K562 (cell line): ENCODE results near the gene NBPF11. TPM values are rescaled to one million over a fixed set of nuclear protein-coding genes. Genes with fewer than 3 reads are reported as not detected.
A peak's percentile ranks its signal among the peaks of the same experiment; 100 is the strongest.

Experiments used
- CAMTA2 ChIP-seq: fragments of 250-450 bp; sonication (Bioruptor Pico); conservative IDR thresholded peaks from 2 replicates; pipeline ENCODE4 v1.5.1; 2022
- CBFA2T2 ChIP-seq: fragments of 450-650 bp; conservative IDR thresholded peaks from 2 replicates; pipeline ENCODE4 v1.6.1; 2017; ENCODE audit warnings: mild to moderate bottlenecking
- CCAR2 ChIP-seq: fragments of 200-400 bp; formaldehyde crosslinking; IDR thresholded peaks from 2 replicates; pipeline ENCODE4 v1.6.1; 2017; ENCODE audit warnings: mild to moderate bottlenecking, low read depth, low read length
- DACH1 ChIP-seq: fragments of 450-650 bp; IDR thresholded peaks from 2 replicates; pipeline ENCODE4 v1.6.1; 2018; ENCODE audit not compliant: partially characterized antibody
- EHMT2 ChIP-seq: fragments of 450-650 bp; IDR thresholded peaks from 2 replicates; pipeline ENCODE4 v1.6.1; 2018; ENCODE audit warnings: antibody characterized with exemption
- GATAD2A ChIP-seq: fragments of 450-650 bp; IDR thresholded peaks from 2 replicates; pipeline ENCODE4 v1.6.1; 2017
- HDAC1 ChIP-seq, 2 experiments: fragments of 450-650 bp; IDR thresholded peaks; 2 replicates each; pipeline ENCODE4 v1.6.1; 2016 to 2017; ENCODE audit warnings: inconsistent platforms in 1 of 2, mild to moderate bottlenecking in 1 of 2, moderate library complexity in 1 of 2
- LARP7 ChIP-seq: fragments of 450-650 bp; IDR thresholded peaks from 2 replicates; pipeline ENCODE4 v1.6.1; 2016
- MEIS2 ChIP-seq: fragments of 450-650 bp; IDR thresholded peaks from 2 replicates; pipeline ENCODE4 v1.6.1; 2014; ENCODE audit warnings: mild to moderate bottlenecking; ENCODE audit not compliant: partially characterized antibody
- MTA2 ChIP-seq: fragments of 450-650 bp; IDR thresholded peaks from 2 replicates; pipeline ENCODE4 v1.6.1; 2016; ENCODE audit warnings: low read depth
- NFIC ChIP-seq: fragments of 450-650 bp; IDR thresholded peaks from 2 replicates; pipeline ENCODE4 v1.6.1; 2017; ENCODE audit warnings: mild to moderate bottlenecking, inconsistent platforms
- NR1H2 ChIP-seq: sonication (generic); formaldehyde crosslinking; IDR thresholded peaks from 2 replicates; pipeline ENCODE4 v1.4.0; 2020; ENCODE audit warnings: mild to moderate bottlenecking, missing genetic modification reagents
- RB1 ChIP-seq: fragments of 450-650 bp; IDR thresholded peaks from 2 replicates; pipeline ENCODE4 v1.6.1; 2017; ENCODE audit warnings: low read depth, mild to moderate bottlenecking
- RBM14 ChIP-seq: fragments of 200-400 bp; formaldehyde crosslinking; IDR thresholded peaks from 2 replicates; pipeline ENCODE4 v1.6.1; 2018; ENCODE audit warnings: low read depth, mild to moderate bottlenecking, low read length, moderate library complexity, borderline replicate concordance; ENCODE audit not compliant: insufficient read depth
- RUNX1 ChIP-seq: sonication (generic); IDR thresholded peaks from 2 replicates; pipeline ENCODE4 v1.6.1; 2016; ENCODE audit warnings: antibody characterized with exemption, low read depth
- TEAD2 ChIP-seq: fragments of 450-650 bp; IDR thresholded peaks from 2 replicates; pipeline ENCODE4 v1.6.1; 2016; ENCODE audit warnings: missing genetic modification characterization, control low read depth, missing compliant biosample characterization
- TEAD4 ChIP-seq, 2 experiments: sonication (generic) in 1 of 2; formaldehyde crosslinking in 1 of 2; IDR thresholded peaks; 2 replicates each; pipeline versions ENCODE4 v1.6.1 to v1.8.0; 2012 to 2022; ENCODE audit warnings: borderline replicate concordance in 1 of 2, inconsistent platforms in 1 of 2, low read length in 1 of 2, mild to moderate bottlenecking in 1 of 2, missing genetic modification reagents in 1 of 2
- ZC3H8 ChIP-seq: fragments of 450-650 bp; IDR thresholded peaks from 2 replicates; pipeline ENCODE4 v1.6.1; 2017
- ZNF431 ChIP-seq: sonication (generic); formaldehyde crosslinking; IDR thresholded peaks from 2 replicates; pipeline ENCODE4 v1.8.0; 2022; ENCODE audit warnings: mild to moderate bottlenecking, missing genetic modification reagents
- ZNF561 ChIP-seq: fragments of 450-650 bp; formaldehyde crosslinking; conservative IDR thresholded peaks from 2 replicates; pipeline ENCODE4 v1.4.0; 2020; ENCODE audit warnings: mild to moderate bottlenecking, moderate library complexity
- polyA plus RNA-seq, 8 experiments: library from polyadenylated mRNA; depleted of rRNA in 4 of 8; stranded (reverse) in 5 of 8; unstranded in 3 of 8; fragments of >200 nt; fragmentation: Nextera tagmentation in 2 of 8; fragmentation: Illumina TruSeq in 1 of 8; extraction: Ambion mirVana in 2 of 8; extraction: Trizol in 1 of 8; gene quantifications; 2 replicates each; pipeline versions ENCODE4 v1.2.1 to v1.2.3, GENCODE V29; 2011 to 2014; ENCODE audit warnings: inconsistent platforms in 1 of 8, missing spikeins in 1 of 8
- total RNA-seq, 7 experiments: library from RNA; depleted of rRNA in 6 of 7; stranded (reverse); fragments of >200 nt in 6 of 7; fragmentation: Illumina TruSeq in 2 of 7; extraction: Trizol in 2 of 7; gene quantifications; 2 replicates each; pipeline versions ENCODE4 v1.2.1 to v1.2.3, GENCODE V29; 2011 to 2021; ENCODE audit warnings: low replicate concordance in 1 of 7
- TF ChIP-seq, protein P1 (sequence below): fragments of 450-650 bp; IDR thresholded peaks from 2 replicates; pipeline ENCODE4 v1.6.1; 2016; ENCODE audit warnings: low read depth
- TF ChIP-seq, protein P2 (sequence below), 2 experiments: fragments of 250-450 bp in 1 of 2; fragments of 450-650 bp in 1 of 2; sonication (Bioruptor Pico) in 1 of 2; IDR thresholded peaks; 2 replicates each; pipeline versions ENCODE4 v1.6.1 to v1.8.0; 2016 to 2021; ENCODE audit warnings: mild to moderate bottlenecking in 2 of 2, moderate library complexity in 2 of 2, missing compliant biosample characterization in 1 of 2, missing genetic modification characterization in 1 of 2

Gene NBPF11
- total and polyA plus RNA-seq, 9 of the 15 experiments (the other 6 are each of a cell fraction or from before 2014, with no cell fraction given), result 2.8 to 17.0 (median 8.0) TPM

DNA sequence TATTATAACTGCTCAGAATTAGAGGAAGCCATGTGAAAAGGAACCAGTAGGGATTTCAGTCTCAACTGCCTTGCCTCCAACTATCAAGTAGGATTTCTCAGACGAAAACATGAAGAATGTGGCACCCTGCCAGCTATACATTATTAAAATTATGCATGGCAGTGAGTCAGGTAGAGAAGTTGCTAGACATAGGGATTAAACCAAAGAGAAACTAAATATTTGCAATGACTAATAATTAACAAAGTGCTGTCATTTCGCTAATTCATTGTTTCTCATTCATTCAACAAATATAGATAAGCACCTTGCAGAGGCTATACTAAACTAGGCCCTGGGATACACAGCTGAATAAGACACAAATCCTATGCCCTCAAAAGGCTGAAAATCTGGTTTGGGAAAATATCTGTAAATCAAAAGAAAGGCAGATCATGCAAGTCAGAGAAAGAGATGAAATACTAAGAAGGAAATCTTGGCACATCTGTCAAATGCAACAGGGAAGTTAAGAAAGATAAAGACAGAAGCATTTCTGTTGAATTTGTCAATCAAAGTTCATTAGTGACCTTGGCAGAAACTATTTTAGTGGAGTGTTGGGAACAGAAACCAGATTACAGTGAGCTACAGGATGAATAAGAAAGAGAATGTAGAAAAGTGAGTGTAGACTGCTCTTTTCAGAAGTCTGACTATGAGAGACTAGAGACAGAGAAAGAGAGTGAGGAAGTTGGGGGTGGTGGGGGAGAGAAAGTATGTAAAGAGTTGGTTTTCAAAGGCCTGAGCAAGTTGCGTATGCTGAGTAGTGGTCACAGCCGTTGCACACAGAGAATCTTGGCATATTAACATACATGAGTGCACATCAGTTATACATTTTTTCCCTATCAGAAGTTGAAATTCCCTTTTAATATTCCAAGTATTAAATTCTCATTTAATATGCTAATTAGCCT is 14.7 kb upstream of the NBPF11 start (continued):
- no peak for TF ChIP-seq CCAR2
- TF ChIP-seq ZNF561 (CRISPR knock-in tag), result no peak
- TF ChIP-seq CAMTA2 (CRISPR knock-in tag), result no peak
- TF ChIP-seq, protein P1, sequence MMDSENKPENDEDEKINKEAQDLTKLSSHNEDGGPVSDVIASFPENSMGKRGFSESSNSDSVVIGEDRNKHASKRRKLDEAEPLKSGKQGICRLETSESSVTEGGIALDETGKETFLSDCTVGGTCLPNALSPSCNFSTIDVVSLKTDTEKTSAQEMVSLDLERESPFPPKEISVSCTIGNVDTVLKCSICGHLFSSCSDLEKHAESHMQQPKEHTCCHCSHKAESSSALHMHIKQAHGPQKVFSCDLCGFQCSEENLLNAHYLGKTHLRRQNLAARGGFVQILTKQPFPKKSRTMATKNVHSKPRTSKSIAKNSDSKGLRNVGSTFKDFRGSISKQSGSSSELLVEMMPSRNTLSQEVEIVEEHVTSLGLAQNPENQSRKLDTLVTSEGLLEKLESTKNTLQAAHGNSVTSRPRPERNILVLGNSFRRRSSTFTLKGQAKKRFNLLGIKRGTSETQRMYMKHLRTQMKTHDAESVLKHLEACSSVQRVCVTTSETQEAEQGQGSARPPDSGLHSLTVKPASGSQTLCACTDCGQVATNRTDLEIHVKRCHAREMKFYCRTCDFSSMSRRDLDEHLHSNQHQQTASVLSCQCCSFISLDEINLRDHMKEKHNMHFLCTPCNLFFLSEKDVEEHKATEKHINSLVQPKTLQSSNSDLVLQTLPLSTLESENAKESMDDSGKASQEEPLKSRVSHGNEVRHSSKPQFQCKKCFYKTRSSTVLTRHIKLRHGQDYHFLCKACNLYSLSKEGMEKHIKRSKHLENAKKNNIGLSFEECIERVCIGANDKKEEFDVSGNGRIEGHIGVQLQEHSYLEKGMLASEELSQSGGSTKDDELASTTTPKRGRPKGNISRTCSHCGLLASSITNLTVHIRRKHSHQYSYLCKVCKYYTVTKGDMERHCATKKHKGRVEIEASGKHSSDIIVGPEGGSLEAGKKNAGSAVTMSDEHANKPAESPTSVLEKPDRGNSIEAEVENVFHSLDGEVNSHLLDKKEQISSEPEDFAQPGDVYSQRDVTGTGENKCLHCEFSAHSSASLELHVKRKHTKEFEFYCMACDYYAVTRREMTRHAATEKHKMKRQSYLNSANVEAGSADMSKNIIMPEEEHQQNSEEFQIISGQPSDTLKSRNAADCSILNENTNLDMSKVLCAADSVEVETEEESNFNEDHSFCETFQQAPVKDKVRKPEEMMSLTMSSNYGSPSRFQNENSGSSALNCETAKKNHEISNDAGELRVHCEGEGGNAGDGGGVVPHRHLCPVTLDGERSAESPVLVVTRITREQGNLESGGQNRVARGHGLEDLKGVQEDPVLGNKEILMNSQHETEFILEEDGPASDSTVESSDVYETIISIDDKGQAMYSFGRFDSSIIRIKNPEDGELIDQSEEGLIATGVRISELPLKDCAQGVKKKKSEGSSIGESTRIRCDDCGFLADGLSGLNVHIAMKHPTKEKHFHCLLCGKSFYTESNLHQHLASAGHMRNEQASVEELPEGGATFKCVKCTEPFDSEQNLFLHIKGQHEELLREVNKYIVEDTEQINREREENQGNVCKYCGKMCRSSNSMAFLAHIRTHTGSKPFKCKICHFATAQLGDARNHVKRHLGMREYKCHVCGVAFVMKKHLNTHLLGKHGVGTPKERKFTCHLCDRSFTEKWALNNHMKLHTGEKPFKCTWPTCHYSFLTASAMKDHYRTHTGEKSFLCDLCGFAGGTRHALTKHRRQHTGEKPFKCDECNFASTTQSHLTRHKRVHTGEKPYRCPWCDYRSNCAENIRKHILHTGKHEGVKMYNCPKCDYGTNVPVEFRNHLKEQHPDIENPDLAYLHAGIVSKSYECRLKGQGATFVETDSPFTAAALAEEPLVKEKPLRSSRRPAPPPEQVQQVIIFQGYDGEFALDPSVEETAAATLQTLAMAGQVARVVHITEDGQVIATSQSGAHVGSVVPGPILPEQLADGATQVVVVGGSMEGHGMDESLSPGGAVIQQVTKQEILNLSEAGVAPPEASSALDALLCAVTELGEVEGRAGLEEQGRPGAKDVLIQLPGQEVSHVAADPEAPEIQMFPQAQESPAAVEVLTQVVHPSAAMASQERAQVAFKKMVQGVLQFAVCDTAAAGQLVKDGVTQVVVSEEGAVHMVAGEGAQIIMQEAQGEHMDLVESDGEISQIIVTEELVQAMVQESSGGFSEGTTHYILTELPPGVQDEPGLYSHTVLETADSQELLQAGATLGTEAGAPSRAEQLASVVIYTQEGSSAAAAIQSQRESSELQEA, result no peak
- TF ChIP-seq DACH1, result no peak
- no peak for TF ChIP-seq ZNF431 (CRISPR knock-in tag)
- TF ChIP-seq TEAD2 (tag), result no peak
- peak; percentile 28 for TF ChIP-seq MEIS2
- TF ChIP-seq TEAD4 (IDR thresholded peaks at IDR 0.05; ENCODE audit: low read length), result 0 out of 2 replicates have a peak, but pooled peaks have one; percentile 21
- no peak for TF ChIP-seq TEAD4 (CRISPR knock-in tag; IDR thresholded peaks at IDR 0.05; ENCODE audit: borderline replicate concordance)
- no peak for TF ChIP-seq RBM14
- no peak for TF ChIP-seq LARP7
- peak in 1 of 2 experiments; percentile 43; a peak in 1 of 4 replicates for TF ChIP-seq HDAC1 (IDR thresholded peaks at IDR 0.05)
- TF ChIP-seq, protein P2, sequence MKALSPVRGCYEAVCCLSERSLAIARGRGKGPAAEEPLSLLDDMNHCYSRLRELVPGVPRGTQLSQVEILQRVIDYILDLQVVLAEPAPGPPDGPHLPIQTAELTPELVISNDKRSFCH (CRISPR knock-in tag; IDR thresholded peaks at IDR 0.05), result no peak
- TF ChIP-seq, protein P2 (tag; IDR thresholded peaks at IDR 0.05), result no peak
- no peak for TF ChIP-seq GATAD2A
- peak; percentile 24; the same call in 1 of the 2 replicates for TF ChIP-seq CBFA2T2
- TF ChIP-seq RB1, result no peak
- no peak for TF ChIP-seq MTA2
- no peak for TF ChIP-seq ZC3H8
- TF ChIP-seq NFIC, result peak; percentile 78
- TF ChIP-seq EHMT2, result no peak
- TF ChIP-seq NR1H2 (CRISPR knock-in tag), result no peak
- no peak for TF ChIP-seq RUNX1
